Stomach (tissue), 9 donors: ENCODE data around the gene TNFRSF8. TPM values are rescaled to one million over a fixed set of nuclear protein-coding genes. Genes with fewer than 3 reads are reported as not detected.
A peak's percentile ranks its signal among the peaks of the same experiment; 100 is the strongest.

Experiments used
- DNase-seq, 2 donors: peaks; one replicate each; pipeline versions ENCODE4 v3.0.0 to v3.0.0-alpha.2; 2013 to 2019
- H3K27ac ChIP-seq, 5 donors: fragments of 200-600 bp in 4 of 5; sonication (generic) in 4 of 5; one replicate each; pipeline ENCODE4 v1.5.1; 2013 to 2019; ENCODE audit warnings: mild to moderate bottlenecking in 1 of 5, moderate library complexity in 1 of 5
- H3K27me3 ChIP-seq, 3 donors: fragments of 200-600 bp; sonication (generic); one replicate each; pipeline ENCODE4 v1.5.1; 2017 to 2019; ENCODE audit warnings: mixed run types in 1 of 3
- H3K36me3 ChIP-seq, 4 donors: fragments of 200-600 bp; sonication (generic); 1 replicate in 3 of 4; 2 replicates in 1 of 4; pipeline ENCODE4 v1.5.1; 2016 to 2019
- H3K4me1 ChIP-seq, 4 donors: fragments of 200-600 bp; sonication (generic); one replicate each; pipeline ENCODE4 v1.5.1; 2016 to 2019
- H3K4me3 ChIP-seq, 4 donors: fragments of 200-600 bp; sonication (generic) in 3 of 4; one replicate each; pipeline ENCODE4 v1.5.1; 2016 to 2019; ENCODE audit warnings: mild to moderate bottlenecking in 1 of 4
- H3K9me3 ChIP-seq, 4 donors: fragments of 200-600 bp; sonication (generic); one replicate each; pipeline ENCODE4 v1.5.1; 2016 to 2019
- CTCF ChIP-seq, 7 experiments: fragments of 450-650 bp in 4 of 7; fragments of 200-600 bp in 3 of 7; sonication (generic) in 3 of 7; IDR thresholded peaks; one replicate each; pipeline ENCODE4 v1.5.1; 2016 to 2019; ENCODE audit warnings: antibody characterized with exemption in 7 of 7, control low read depth in 2 of 7, mild to moderate bottlenecking in 1 of 7
- EP300 ChIP-seq: sonication (generic); formaldehyde crosslinking; IDR thresholded peaks from one replicate; pipeline ENCODE4 v1.6.1; 2017; ENCODE audit warnings: antibody characterized with exemption
- POLR2A ChIP-seq, 4 donors: fragments of 450-650 bp; IDR thresholded peaks; one replicate each; pipeline ENCODE4 v1.6.1; 2016; ENCODE audit warnings: antibody characterized with exemption in 4 of 4, control low read depth in 2 of 4, mild to moderate bottlenecking in 1 of 4, moderate library complexity in 1 of 4
- POLR2AphosphoS5 ChIP-seq, 3 donors: sonication (generic); formaldehyde crosslinking; IDR thresholded peaks; one replicate each; pipeline ENCODE4 v1.6.1; 2016; ENCODE audit warnings: antibody characterized with exemption in 3 of 3
- WGBS, 5 donors: extraction: QIAGEN DNeasy Blood & Tissue Kit in 3 of 5; methylation state at CpG; one replicate each; pipeline versions ENCODE4 v1.1.5 to v1.1.7; 2013 to 2018; 5-methylcytosine and 5-hydroxymethylcytosine counted together
- intact Hi-C: fragments of 100-400 bp; cut with DNase I; formaldehyde crosslinking; loops from one replicate; pipeline ENCODE4 v1.15.1; 2023; ENCODE audit warnings: low total_unique reads
- polyA plus RNA-seq, 3 donors: library from polyadenylated mRNA; stranded (reverse); fragments of 200-250 nt; gene quantifications; one replicate each; pipeline ENCODE4 v1.2.3, GENCODE V29; 2013
- total RNA-seq, 5 donors: library from RNA; depleted of rRNA; stranded (reverse); fragments of >200 nt; gene quantifications; one replicate each; pipeline versions ENCODE4 v1.1.0 to v1.2.3, GENCODE V29; 2014 to 2016
- donor health status: healthy with polysubstance abuse.
- donor health status: Bipolar disorder and iron deficiency.
- donor health status: healthy.

Gene TNFRSF8
- total and polyA plus RNA-seq, 8 donors: 0.18 to 2.1 (median 0.88) TPM; not detected in 2

DNA sequence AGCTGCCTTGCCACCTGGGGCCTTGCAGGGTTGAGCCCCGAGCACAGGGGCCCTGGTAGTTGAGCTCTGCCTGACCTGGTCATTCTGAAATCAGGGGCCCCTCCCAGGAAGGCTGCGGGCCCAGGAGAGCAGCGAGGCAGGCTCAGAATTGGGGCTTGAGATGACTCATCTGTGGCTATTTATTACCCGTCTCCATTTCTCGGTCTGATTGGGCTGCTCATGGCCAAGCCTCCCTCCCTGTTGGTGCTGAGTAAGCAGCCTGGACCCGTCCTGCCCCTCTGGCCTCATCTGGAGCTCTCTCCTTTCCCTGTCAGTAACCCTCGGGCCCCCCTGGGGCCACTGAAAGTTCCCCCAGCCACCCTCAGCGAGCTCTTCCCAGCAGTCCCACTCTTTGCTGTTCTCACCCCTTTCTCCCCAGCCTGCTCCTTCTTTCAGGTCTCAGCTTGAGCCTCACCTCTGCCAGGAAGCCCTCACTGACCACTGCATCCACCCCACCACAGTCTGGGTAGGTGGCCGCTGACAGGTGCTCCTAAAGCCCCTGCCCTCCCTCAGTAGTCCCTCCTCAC is 11.0 kb upstream of the TNFRSF8 start:
- intact Hi-C loops: no loop called here
- 9 to 20% (median 17%) methylated on average over 9 of the region's 9 CpGs for WGBS, 5 donors

GRCh38 chr1:12052997-12053686 is 10.0 kb upstream of the TNFRSF8 start:
- 55 to 80% (median 76%) methylated on average over 13 to 14 of the region's 14 CpGs for WGBS, 5 donors
- H3K4me3 ChIP-seq: no peak overlapping the region
- TF ChIP-seq POLR2A (IDR thresholded peaks at IDR 0.05) (no peak), CTCF (IDR thresholded peaks at IDR 0.05) (peak in 1 of 7 experiments; percentile 23)
- DNase-seq: peak in 1 of 2 donors; percentile 58
- H3K4me1 ChIP-seq: peaks cover 0 to 26% (median 8%) of the 10 kb centered on the region in 4 donors
- H3K9me3 ChIP-seq: no peaks in the 10 kb centered on the region
- intact Hi-C loops: no loop called here
- H3K27ac ChIP-seq: peak overlapping the region in 1 of 5 donors; percentile 61
- H3K36me3 ChIP-seq: no peaks in the 10 kb centered on the region
- peaks cover 0 to 8% (median 0%) of the 10 kb centered on the region in 3 donors for H3K27me3 ChIP-seq

More for the DNA sequence above, 11.0 kb upstream of the TNFRSF8 start:
- peaks cover 0 to 17% (median 0%) of the 10 kb centered on the region in 3 donors for H3K27me3 ChIP-seq
- H3K27ac ChIP-seq: peak overlapping the region in 1 of 5 donors; percentile 61
- no peaks in the 10 kb centered on the region for H3K9me3 ChIP-seq
- H3K36me3 ChIP-seq: no peaks in the 10 kb centered on the region
- TF ChIP-seq POLR2AphosphoS5 (IDR thresholded peaks at IDR 0.05) (peak in 1 of 3 donors; percentile 11), CTCF (IDR thresholded peaks at IDR 0.05) (no peak), EP300 (no peak), POLR2A (IDR thresholded peaks at IDR 0.05) (no peak)
- H3K4me1 ChIP-seq: peaks cover 0 to 26% (median 8%) of the 10 kb centered on the region in 4 donors
- peak in 1 of 2 donors; percentile 80 for DNase-seq
- no peak overlapping the region for H3K4me3 ChIP-seq

DNA sequence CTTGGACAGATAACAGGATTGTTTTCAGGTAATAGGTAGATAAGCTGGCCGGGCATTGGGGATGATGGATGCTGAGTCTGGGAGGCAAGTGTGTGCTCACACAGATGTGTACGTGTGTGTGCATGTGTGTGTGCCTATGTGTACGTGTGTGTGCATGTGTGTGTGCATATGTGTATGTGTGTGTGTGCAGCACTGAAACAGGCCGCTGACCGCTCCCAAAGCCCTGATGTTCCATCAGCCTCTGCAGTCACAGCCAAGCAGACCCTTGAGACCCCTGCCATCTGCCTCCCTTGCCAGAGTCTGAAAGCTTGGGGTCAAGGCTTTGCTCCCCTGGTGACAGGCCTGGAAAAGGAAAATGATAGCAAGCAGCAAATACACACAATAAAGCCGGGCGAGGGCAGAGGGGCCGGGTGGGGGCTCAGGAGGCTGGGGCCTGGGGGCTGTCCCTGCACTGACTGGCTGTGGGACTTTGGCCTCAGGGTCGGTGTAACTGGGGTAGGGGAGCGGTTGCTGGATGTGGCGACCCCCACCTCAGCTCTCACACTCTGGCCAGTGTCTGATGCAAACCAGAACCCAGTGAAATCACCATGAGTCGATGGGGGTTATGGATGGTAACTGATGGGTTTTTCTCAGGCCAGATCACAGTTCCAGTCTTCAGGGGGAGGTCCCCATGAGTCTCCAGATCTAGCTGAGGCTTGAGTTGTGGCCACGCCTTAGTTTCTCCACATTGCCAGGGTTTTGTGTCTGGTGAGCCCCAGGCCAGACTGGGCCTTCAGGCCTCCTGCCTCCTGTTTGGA is 9.2 kb upstream of the TNFRSF8 start:
- no peak for TF ChIP-seq POLR2A (IDR thresholded peaks at IDR 0.05)
- TF ChIP-seq CTCF (IDR thresholded peaks at IDR 0.05): no peak
- TF ChIP-seq POLR2AphosphoS5 (IDR thresholded peaks at IDR 0.05): no peak
- no peak for TF ChIP-seq EP300
- Histone ChIP-seq H3K36me3 (no peaks in the 10 kb centered on the region), H3K27me3 (peaks cover 0 to 4% (median 0%) of the 10 kb centered on the region in 3 donors), H3K4me3 (no peak overlapping the region), H3K9me3 (no peaks in the 10 kb centered on the region), H3K27ac (peak overlapping the region in 1 of 5 donors; percentile 61), H3K4me1 (peaks cover 0 to 26% (median 8%) of the 10 kb centered on the region in 4 donors)
- peak in 1 of 2 donors; percentile 38 for DNase-seq
- 59 to 70% (median 63%) methylated on average over 13 of the region's 13 CpGs for WGBS, 5 donors
- intact Hi-C loops: no loop called here

DNA sequence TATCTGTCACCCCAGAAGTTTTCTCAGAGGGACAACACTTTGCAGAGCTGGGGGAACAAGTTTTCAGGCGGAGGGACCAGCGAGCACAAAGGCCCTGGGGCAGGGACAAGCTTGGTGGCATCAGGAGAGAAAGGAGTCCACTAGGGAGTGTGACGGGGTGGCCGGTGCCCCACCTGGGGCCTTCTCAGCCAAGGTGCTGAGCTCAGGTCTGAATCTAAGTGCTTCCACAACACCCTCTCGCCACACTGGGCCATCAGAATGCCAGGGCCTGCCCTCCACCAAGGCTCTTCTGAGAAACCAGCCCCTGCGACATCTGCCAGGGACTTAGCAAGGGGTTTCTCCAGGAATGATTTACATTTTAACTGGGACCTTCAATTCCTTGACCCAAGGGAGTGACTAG is 7.8 kb upstream of the TNFRSF8 start:
- intact Hi-C loops: no loop called here
- peaks cover 0 to 26% (median 8%) of the 10 kb centered on the region in 4 donors for H3K4me1 ChIP-seq
- TF ChIP-seq CTCF (IDR thresholded peaks at IDR 0.05) (no peak), POLR2A (IDR thresholded peaks at IDR 0.05) (no peak), POLR2AphosphoS5 (IDR thresholded peaks at IDR 0.05) (no peak), EP300 (no peak)
- 76 to 94% (median 86%) methylated on average over 6 of the region's 6 CpGs for WGBS, 5 donors
- peaks cover 0 to 3% (median 0%) of the 10 kb centered on the region in 4 donors for H3K9me3 ChIP-seq
- DNase-seq: no peak
- H3K27me3 ChIP-seq: peaks cover 0 to 9% (median 3%) of the 10 kb centered on the region in 3 donors
- no peak overlapping the region for H3K27ac ChIP-seq
- no peaks in the 10 kb centered on the region for H3K36me3 ChIP-seq
- H3K4me3 ChIP-seq: no peak overlapping the region
